ENCODE measurements around the gene BHLHA15. TPM values are rescaled to one million over a fixed set of nuclear protein-coding genes. Genes with fewer than 3 reads are reported as not detected.

Gene BHLHA15
- polyA plus RNA-seq, 1 donor (not counting 4 experiments of a cell fraction or from before 2014, with no cell fraction given) = not detected

DNA sequence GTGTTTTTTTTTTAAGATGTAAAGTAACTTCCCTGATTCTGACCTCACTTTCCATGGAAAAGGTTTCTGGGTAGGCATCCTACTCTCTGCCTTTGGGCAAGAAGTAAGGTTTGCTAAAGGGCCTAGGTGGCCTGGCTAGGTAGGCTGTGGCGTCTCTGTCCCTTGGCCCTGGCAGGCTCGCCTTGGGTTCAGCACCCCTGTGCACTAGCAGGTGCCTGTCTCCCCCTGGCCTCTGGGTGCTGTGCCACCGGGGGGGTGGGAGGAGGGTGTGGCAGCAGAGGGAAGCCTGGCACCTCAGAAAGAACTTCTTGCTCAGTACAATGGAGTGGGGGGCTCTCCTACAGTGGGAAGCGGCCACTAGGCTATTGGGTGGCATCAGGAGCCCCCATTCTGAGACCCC lies 26.8 kb downstream of the BHLHA15 start:
- DNase-seq (ENCODE audit: low read depth, low spot score) = no peak
- H3K4me1 ChIP-seq (ENCODE audit: control insufficient read depth, extremely low read depth, insufficient read depth, low read length) = no peaks in the 10 kb centered on the region

GRCh38 chr7:98238976-98239375 lies 27.7 kb downstream of the BHLHA15 start:
- Histone ChIP-seq H3K4me1 (ENCODE audit: control insufficient read depth, extremely low read depth, insufficient read depth, low read length) (no peaks in the 10 kb centered on the region), H3K9me1 (ENCODE audit: control insufficient read depth, extremely low read depth, insufficient read depth, low read length) (no peaks in the 10 kb centered on the region), H3K9ac (ENCODE audit: control insufficient read depth, extremely low read depth, insufficient read depth, low read length) (no peak overlapping the region), H3K4me3 (ENCODE audit: control insufficient read depth in 2 of 3, extremely low read depth in 1 of 3, insufficient read depth in 2 of 3, low read depth in 1 of 3, low read length in 3 of 3) (no peak overlapping the region), H4K20me1 (ENCODE audit: control insufficient read depth, extremely low read depth, insufficient read depth, low read length) (no peaks in the 10 kb centered on the region), H3K9me3 (ENCODE audit: control insufficient read depth, low read depth, low read length) (no peaks in the 10 kb centered on the region), H2AFZ (ENCODE audit: control insufficient read depth, low read length) (no peak overlapping the region), H3K79me2 (ENCODE audit: control insufficient read depth, insufficient read depth, low read length) (no peaks in the 10 kb centered on the region), H3K27me3 (ENCODE audit: control insufficient read depth, extremely low read depth, insufficient read depth, low read length) (no peaks in the 10 kb centered on the region), H3K27ac (ENCODE audit: control insufficient read depth, insufficient read depth, low read length) (no peak overlapping the region), H3K36me3 (ENCODE audit: control insufficient read depth in 2 of 2, extremely low read depth in 1 of 2, insufficient read depth in 2 of 2, low read length in 2 of 2) (peaks cover 3 to 5% of the 10 kb centered on the region in 2 experiments), H3K4me2 (ENCODE audit: control insufficient read depth, extremely low read depth, insufficient read depth, low read depth, low read length) (no peak overlapping the region)
- FAIRE-seq = no peak
- DNase-seq (ENCODE audit: low read depth, low spot score) = no peak
- TF ChIP-seq CTCF (optimal IDR thresholded peaks at IDR 0.05 in 1 of 3, IDR thresholded peaks at IDR 0.05 in 1 of 3, conservative IDR thresholded peaks at IDR 0.05 in 1 of 3; ENCODE audit: extremely low read depth in 1 of 3, insufficient read depth in 2 of 3, low read length in 3 of 3) = no peak
- TF ChIP-seq EZH2 (IDR thresholded peaks at IDR 0.05; ENCODE audit: low read length) = no peak
- dilution Hi-C loops (cut with MboI; ENCODE audit: extremely low pct_ligation_motif_present, low sequenced_read_pairs) = no loop called here

More for the DNA sequence above, 26.8 kb downstream of the BHLHA15 start:
- H4K20me1 ChIP-seq (ENCODE audit: control insufficient read depth, extremely low read depth, insufficient read depth, low read length) = no peaks in the 10 kb centered on the region
- FAIRE-seq = no peak
- dilution Hi-C loops (cut with MboI; ENCODE audit: extremely low pct_ligation_motif_present, low sequenced_read_pairs) = no loop called here
- H3K27me3 ChIP-seq (ENCODE audit: control insufficient read depth, extremely low read depth, insufficient read depth, low read length) = no peaks in the 10 kb centered on the region
- H3K4me3 ChIP-seq (ENCODE audit: control insufficient read depth in 2 of 3, extremely low read depth in 1 of 3, insufficient read depth in 2 of 3, low read depth in 1 of 3, low read length in 3 of 3) = no peak overlapping the region
- H3K36me3 ChIP-seq (ENCODE audit: control insufficient read depth in 2 of 2, extremely low read depth in 1 of 2, insufficient read depth in 2 of 2, low read length in 2 of 2) = peaks cover 3% of the 10 kb centered on the region in 2 experiments
- no peak overlapping the region for H2AFZ ChIP-seq (ENCODE audit: control insufficient read depth, low read length)
- H3K9me3 ChIP-seq (ENCODE audit: control insufficient read depth, low read depth, low read length) = no peaks in the 10 kb centered on the region
- no peaks in the 10 kb centered on the region for H3K79me2 ChIP-seq (ENCODE audit: control insufficient read depth, insufficient read depth, low read length)
- no peaks in the 10 kb centered on the region for H3K9me1 ChIP-seq (ENCODE audit: control insufficient read depth, extremely low read depth, insufficient read depth, low read length)
- TF ChIP-seq EZH2 (IDR thresholded peaks at IDR 0.05; ENCODE audit: low read length) (no peak), CTCF (optimal IDR thresholded peaks at IDR 0.05 in 1 of 3, IDR thresholded peaks at IDR 0.05 in 1 of 3, conservative IDR thresholded peaks at IDR 0.05 in 1 of 3; ENCODE audit: extremely low read depth in 1 of 3, insufficient read depth in 2 of 3, low read length in 3 of 3) (no peak)
- no peak overlapping the region for H3K27ac ChIP-seq (ENCODE audit: control insufficient read depth, insufficient read depth, low read length)
- H3K4me2 ChIP-seq (ENCODE audit: control insufficient read depth, extremely low read depth, insufficient read depth, low read depth, low read length) = no peak overlapping the region
- no peak overlapping the region for H3K9ac ChIP-seq (ENCODE audit: control insufficient read depth, extremely low read depth, insufficient read depth, low read length)
